Measurements from ENCODE around the gene NRG3.

Gene NRG3

DNA sequence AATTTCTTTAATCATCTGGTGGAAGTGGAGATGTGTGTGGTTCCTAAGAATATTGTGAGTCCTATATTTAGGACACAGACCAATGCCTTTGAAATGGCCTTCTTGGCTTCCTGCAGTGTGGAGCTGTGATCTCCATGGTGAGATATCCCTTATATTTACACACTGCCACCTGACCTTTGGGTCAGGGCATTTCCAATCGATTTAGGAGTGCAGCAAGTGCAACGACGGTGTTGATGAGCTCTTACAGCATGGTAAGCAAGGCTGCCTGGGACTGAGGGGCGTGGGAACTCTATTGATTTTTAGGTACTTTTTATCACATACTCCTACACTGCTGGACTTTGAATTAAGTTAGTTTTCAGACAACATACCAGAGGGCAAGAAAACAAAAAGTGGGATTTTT is 146.0 kb downstream of the NRG3 start:
- TF ChIP-seq, protein P1, sequence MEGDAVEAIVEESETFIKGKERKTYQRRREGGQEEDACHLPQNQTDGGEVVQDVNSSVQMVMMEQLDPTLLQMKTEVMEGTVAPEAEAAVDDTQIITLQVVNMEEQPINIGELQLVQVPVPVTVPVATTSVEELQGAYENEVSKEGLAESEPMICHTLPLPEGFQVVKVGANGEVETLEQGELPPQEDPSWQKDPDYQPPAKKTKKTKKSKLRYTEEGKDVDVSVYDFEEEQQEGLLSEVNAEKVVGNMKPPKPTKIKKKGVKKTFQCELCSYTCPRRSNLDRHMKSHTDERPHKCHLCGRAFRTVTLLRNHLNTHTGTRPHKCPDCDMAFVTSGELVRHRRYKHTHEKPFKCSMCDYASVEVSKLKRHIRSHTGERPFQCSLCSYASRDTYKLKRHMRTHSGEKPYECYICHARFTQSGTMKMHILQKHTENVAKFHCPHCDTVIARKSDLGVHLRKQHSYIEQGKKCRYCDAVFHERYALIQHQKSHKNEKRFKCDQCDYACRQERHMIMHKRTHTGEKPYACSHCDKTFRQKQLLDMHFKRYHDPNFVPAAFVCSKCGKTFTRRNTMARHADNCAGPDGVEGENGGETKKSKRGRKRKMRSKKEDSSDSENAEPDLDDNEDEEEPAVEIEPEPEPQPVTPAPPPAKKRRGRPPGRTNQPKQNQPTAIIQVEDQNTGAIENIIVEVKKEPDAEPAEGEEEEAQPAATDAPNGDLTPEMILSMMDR (IDR thresholded peaks at IDR 0.05): no peak
- Histone ChIP-seq H3K4me3 (ENCODE audit: low read depth, low read length) (no peak overlapping the region), H3K9ac (no peak overlapping the region), H3K79me2 (no peaks in the 10 kb centered on the region), H3K4me1 (no peaks in the 10 kb centered on the region), H2AFZ (no peak overlapping the region), H3K36me3 (ENCODE audit: control insufficient read depth, insufficient read depth, low read length) (no peaks in the 10 kb centered on the region), H3K4me2 (ENCODE audit: low read length) (no peak overlapping the region), H3K27ac (no peak overlapping the region), H3K9me3 (ENCODE audit: control insufficient read depth, low read length) (no peaks in the 10 kb centered on the region), H3K27me3 (ENCODE audit: control insufficient read depth, insufficient read depth, low read length) (no peaks in the 10 kb centered on the region)

DNA sequence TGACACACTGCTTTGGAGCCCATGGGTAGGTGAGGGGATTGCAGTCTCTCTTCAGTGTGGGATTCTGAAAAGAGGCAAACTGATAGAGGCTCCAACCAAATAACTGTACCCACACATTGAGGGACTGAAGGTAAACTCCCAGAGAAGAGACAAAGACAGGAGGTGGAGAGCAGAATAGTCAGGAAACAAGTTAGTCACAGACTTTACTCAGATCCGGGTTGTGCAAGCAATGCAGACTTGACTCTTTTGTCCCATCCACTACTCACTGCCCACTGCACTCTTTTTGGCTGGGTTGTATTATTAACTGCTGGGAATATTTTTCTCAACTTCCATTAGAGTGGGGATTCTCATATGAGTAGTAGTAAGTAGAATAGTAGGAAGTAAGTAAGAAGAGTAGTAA is 152.7 kb downstream of the NRG3 start:
- Histone ChIP-seq H3K79me2 (no peaks in the 10 kb centered on the region), H2AFZ (no peak overlapping the region), H3K9ac (no peak overlapping the region), H3K36me3 (ENCODE audit: control insufficient read depth, insufficient read depth, low read length) (no peaks in the 10 kb centered on the region), H3K4me3 (ENCODE audit: low read depth, low read length) (no peak overlapping the region), H3K27ac (no peak overlapping the region), H3K4me2 (ENCODE audit: low read length) (no peak overlapping the region), H3K4me1 (no peaks in the 10 kb centered on the region), H3K27me3 (ENCODE audit: control insufficient read depth, insufficient read depth, low read length) (no peaks in the 10 kb centered on the region), H3K9me3 (ENCODE audit: control insufficient read depth, low read length) (no peaks in the 10 kb centered on the region)
- TF ChIP-seq, protein P1 (IDR thresholded peaks at IDR 0.05): no peak

DNA sequence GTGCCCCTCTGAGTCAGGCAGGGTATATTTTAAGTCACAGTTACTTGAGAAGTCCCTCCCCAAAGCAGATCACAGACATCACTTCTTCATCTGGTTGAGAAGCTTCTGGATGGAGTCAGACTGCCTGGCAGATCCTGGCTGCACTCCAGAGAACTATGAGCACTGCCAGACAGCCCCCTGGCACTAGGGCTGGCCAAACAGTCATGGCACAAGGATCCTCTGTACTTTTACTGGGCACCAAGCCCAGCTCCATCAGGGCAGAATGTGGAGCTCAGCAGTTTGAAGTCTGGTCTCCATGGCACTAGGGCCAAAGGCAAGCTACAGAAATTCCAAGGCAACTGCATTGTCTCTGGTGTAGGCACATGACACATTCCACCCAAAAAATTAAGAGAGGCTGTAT is 162.1 kb downstream of the NRG3 start:
- no peaks in the 10 kb centered on the region for H3K27me3 ChIP-seq (ENCODE audit: control insufficient read depth, insufficient read depth, low read length)
- no peaks in the 10 kb centered on the region for H3K36me3 ChIP-seq (ENCODE audit: control insufficient read depth, insufficient read depth, low read length)
- H2AFZ ChIP-seq: no peak overlapping the region
- no peaks in the 10 kb centered on the region for H3K9me3 ChIP-seq (ENCODE audit: control insufficient read depth, low read length)
- H3K4me1 ChIP-seq: no peaks in the 10 kb centered on the region
- H3K4me2 ChIP-seq (ENCODE audit: low read length): no peak overlapping the region
- H3K4me3 ChIP-seq (ENCODE audit: low read depth, low read length): no peak overlapping the region
- H3K9ac ChIP-seq: no peak overlapping the region
- H3K79me2 ChIP-seq: no peaks in the 10 kb centered on the region
- H3K27ac ChIP-seq: no peak overlapping the region
- TF ChIP-seq, protein P1 (IDR thresholded peaks at IDR 0.05): no peak

DNA sequence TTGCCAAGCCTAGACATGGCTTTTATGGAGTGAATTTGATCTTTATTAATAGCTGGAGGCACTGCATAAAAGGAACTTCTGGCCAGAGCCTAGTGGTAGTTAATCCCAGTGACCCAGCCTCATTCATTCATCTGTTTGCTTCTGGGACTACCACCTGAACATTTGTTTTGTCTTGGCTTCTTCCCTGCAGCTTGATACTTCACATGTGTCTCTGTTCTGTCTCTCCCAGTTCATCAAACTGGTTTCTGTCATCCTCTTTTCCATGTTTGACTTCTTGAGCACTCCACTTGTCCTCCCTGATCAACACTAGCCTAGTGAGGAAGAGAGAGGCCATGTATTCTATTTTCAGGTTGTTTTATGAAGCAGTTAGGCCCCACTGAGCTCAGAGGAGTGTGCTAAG is 163.6 kb downstream of the NRG3 start:
- no peak overlapping the region for H3K4me2 ChIP-seq (ENCODE audit: low read length)
- H3K27ac ChIP-seq: no peak overlapping the region
- H3K4me1 ChIP-seq: no peaks in the 10 kb centered on the region
- no peak overlapping the region for H3K9ac ChIP-seq
- TF ChIP-seq, protein P1 (IDR thresholded peaks at IDR 0.05): no peak
- H3K36me3 ChIP-seq (ENCODE audit: control insufficient read depth, insufficient read depth, low read length): no peaks in the 10 kb centered on the region
- H3K9me3 ChIP-seq (ENCODE audit: control insufficient read depth, low read length): no peaks in the 10 kb centered on the region
- H3K79me2 ChIP-seq: no peaks in the 10 kb centered on the region
- no peaks in the 10 kb centered on the region for H3K27me3 ChIP-seq (ENCODE audit: control insufficient read depth, insufficient read depth, low read length)
- H2AFZ ChIP-seq: no peak overlapping the region
- H3K4me3 ChIP-seq (ENCODE audit: low read depth, low read length): no peak overlapping the region

DNA sequence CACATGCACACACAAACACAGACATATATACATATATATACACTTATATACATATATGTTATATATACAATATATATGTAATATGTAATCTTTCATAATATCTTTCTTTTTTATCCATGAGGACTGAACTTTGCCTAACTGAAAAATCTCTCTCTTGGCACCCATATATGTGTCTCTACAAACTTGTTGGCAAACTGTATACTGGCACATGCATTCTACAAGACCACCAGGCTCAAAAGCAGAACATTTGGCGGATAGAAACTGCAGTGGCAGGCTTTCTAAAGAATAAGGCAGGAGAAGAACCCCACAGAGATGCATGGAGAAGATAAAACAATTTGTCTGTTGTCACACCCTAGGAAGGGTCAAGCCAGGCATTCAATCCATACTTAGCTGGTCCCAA is 165.3 kb downstream of the NRG3 start:
- Histone ChIP-seq H2AFZ (no peak overlapping the region), H3K9me3 (ENCODE audit: control insufficient read depth, low read length) (no peaks in the 10 kb centered on the region), H3K27me3 (ENCODE audit: control insufficient read depth, insufficient read depth, low read length) (no peaks in the 10 kb centered on the region), H3K36me3 (ENCODE audit: control insufficient read depth, insufficient read depth, low read length) (no peaks in the 10 kb centered on the region), H3K4me3 (ENCODE audit: low read depth, low read length) (no peak overlapping the region), H3K9ac (no peak overlapping the region), H3K79me2 (no peaks in the 10 kb centered on the region), H3K27ac (no peak overlapping the region), H3K4me2 (ENCODE audit: low read length) (no peak overlapping the region), H3K4me1 (no peaks in the 10 kb centered on the region)
- TF ChIP-seq, protein P1 (IDR thresholded peaks at IDR 0.05): no peak

Data from parathyroid adenoma (tissue), 2 donors.